GM12873 (cell line): ENCODE measurements around the gene LEO1.

ENCODE experiments used
- CTCF ChIP-seq: IDR thresholded peaks from 2 replicates; pipeline ENCODE4 v1.5.1; 2012; ENCODE audit warnings: low read depth, mild to moderate bottlenecking, moderate library complexity, low read length, control low read depth; ENCODE audit not compliant: insufficient read depth; ENCODE audit errors: missing control alignments

The LEO1 gene

GRCh38 chr15:51969728-51970127 is 1.9 kb downstream of the LEO1 start:
- TF ChIP-seq CTCF = no peak

GRCh38 chr15:51967583-51967982 is 4.0 kb downstream of the LEO1 start:
- TF ChIP-seq CTCF = no peak

GRCh38 chr15:51966192-51966591 is 5.4 kb downstream of the LEO1 start:
- no peak for TF ChIP-seq CTCF

GRCh38 chr15:51965691-51966090 is 5.9 kb downstream of the LEO1 start:
- no peak for TF ChIP-seq CTCF

- TF ChIP-seq CTCF = no peak
These were observed 16.1 kb downstream of the LEO1 start for GRCh38 chr15:51955504-51955903.

GRCh38 chr15:51952805-51953204 is 18.8 kb downstream of the LEO1 start:
- TF ChIP-seq CTCF = no peak

GRCh38 chr15:51947124-51947523 is 24.5 kb downstream of the LEO1 start:
- no peak for TF ChIP-seq CTCF
